Activated CD8-positive, alpha-beta memory T cell treated with anti-CD3 and anti-CD28 coated beads for 1 hour (primary cell): ENCODE results near the gene SOX12.
A peak's percentile ranks its signal among the peaks of the same experiment; 100 is the strongest.
"Not testable (repeated sequence)": the region's sequence is repeated elsewhere in the genome, so short reads cannot be mapped to it uniquely, and the experiment has no call there.

Source experiments
- DNase-seq, 2 donors: peaks; one replicate each; pipeline ENCODE4 v3.0.0-alpha.2; 2020; ENCODE audit warnings: low read depth in 1 of 2; ENCODE audit errors: extremely low read depth in 1 of 2

SOX12 gene

GRCh38 chr20:328975-329695 is 3.8 kb downstream of the SOX12 start:
- no peak for DNase-seq

- DNase-seq = no peak
Measured at GRCh38 chr20:329851-330232, 4.5 kb downstream of the SOX12 start.

- no peak for DNase-seq
Measured at GRCh38 chr20:330233-331149, 5.1 kb downstream of the SOX12 start.

GRCh38 chr20:334578-334977 is 9.2 kb downstream of the SOX12 start:
- no peak for DNase-seq

- DNase-seq = not testable (repeated sequence)
Measured at GRCh38 chr20:336040-336439, 10.7 kb downstream of the SOX12 start.

GRCh38 chr20:341682-342081 is 16.3 kb downstream of the SOX12 start:
- DNase-seq = no peak

- DNase-seq = no peak
Measured at GRCh38 chr20:343107-343506, 17.8 kb downstream of the SOX12 start.

- no peak for DNase-seq
Measured at GRCh38 chr20:346033-346639, 20.8 kb downstream of the SOX12 start.

GRCh38 chr20:346640-347316 is 21.4 kb downstream of the SOX12 start, which contains the start of gene NRSN2:
Gene NRSN2, plus strand, starts transcription at chr20:347111. Its CDS starts 2,533 bp downstream, at chr20:349644.
- no peak for DNase-seq

- DNase-seq = no peak
Measured at GRCh38 chr20:347317-347639, 21.9 kb downstream of the SOX12 start.

- no peak for DNase-seq
Measured at GRCh38 chr20:347640-348484, 22.5 kb downstream of the SOX12 start.

GRCh38 chr20:348972-349841 is 23.9 kb downstream of the SOX12 start:
- DNase-seq = no peak

GRCh38 chr20:353166-353565 is 27.8 kb downstream of the SOX12 start:
- DNase-seq = no peak

- DNase-seq = peak; percentile 48 to 54
Measured at GRCh38 chr20:354298-354977, 29.1 kb downstream of the SOX12 start.

- DNase-seq = not testable (repeated sequence)
Measured at GRCh38 chr20:356154-356553, 30.8 kb downstream of the SOX12 start.

GRCh38 chr20:356745-357144 is 31.4 kb downstream of the SOX12 start:
- DNase-seq = no peak

- DNase-seq = no peak
Measured at GRCh38 chr20:358891-359555, 33.7 kb downstream of the SOX12 start.

- no peak for DNase-seq
Measured at GRCh38 chr20:361561-361960, 36.2 kb downstream of the SOX12 start.
